HG03196 (cell line): ENCODE data around the gene MYBPH.

Source experiments
- ATAC-seq: cut with Tn5 transposase; IDR thresholded peaks from one replicate; pipeline ENCODE4 v1.9.1; 2021; ENCODE audit not compliant: unreplicated experiment

MYBPH gene

GRCh38 chr1:203179667-203180005 lies 4.0 kb upstream of the MYBPH start:
- ATAC-seq: no peak

- ATAC-seq: no peak
These were observed 3.4 kb upstream of the MYBPH start for GRCh38 chr1:203178821-203179666.

GRCh38 chr1:203178083-203178482 lies 2.5 kb upstream of the MYBPH start:
- ATAC-seq: no peak

- ATAC-seq: no peak
These were observed 1.9 kb upstream of the MYBPH start for GRCh38 chr1:203177470-203178039.

- no peak for ATAC-seq
These were observed 1.4 kb upstream of the MYBPH start for GRCh38 chr1:203177036-203177405.

GRCh38 chr1:203176273-203177035 lies 828 bp upstream of the MYBPH start:
- ATAC-seq: no peak

GRCh38 chr1:203175827-203176241 lies 208 bp upstream of the MYBPH start:
- no peak for ATAC-seq

- no peak for ATAC-seq
These were observed 1.2 kb downstream of the MYBPH start for GRCh38 chr1:203174324-203174985.

- peak; percentile 82 for ATAC-seq
These were observed 2.1 kb downstream of the MYBPH start for GRCh38 chr1:203173566-203173965.

- no peak for ATAC-seq
These were observed 2.5 kb downstream of the MYBPH start for GRCh38 chr1:203173011-203173555.

GRCh38 chr1:203172184-203173010 lies 3.2 kb downstream of the MYBPH start:
- ATAC-seq: no peak

GRCh38 chr1:203171341-203172183 lies 4.1 kb downstream of the MYBPH start:
- no peak for ATAC-seq

- no peak for ATAC-seq
These were observed 4.8 kb downstream of the MYBPH start for GRCh38 chr1:203170625-203171330.

GRCh38 chr1:203169770-203170520 lies 5.7 kb downstream of the MYBPH start:
- no peak for ATAC-seq

GRCh38 chr1:203168991-203169390 lies 6.6 kb downstream of the MYBPH start:
- no peak for ATAC-seq

- no peak for ATAC-seq
These were observed 7.3 kb downstream of the MYBPH start for GRCh38 chr1:203168256-203168786.

- ATAC-seq: no peak
These were observed 7.8 kb downstream of the MYBPH start for GRCh38 chr1:203167913-203168200.
